H9 (cell line): ENCODE results near the gene APOH. TPM values are rescaled to one million over a fixed set of nuclear protein-coding genes. Genes with fewer than 3 reads are reported as not detected.

ENCODE experiments used
- DNase-seq: peaks from one replicate; pipeline ENCODE4 v3.0.0-alpha.2; 2017
- H2AFZ ChIP-seq: one replicate; pipeline ENCODE4 v1.6.1; 2013; ENCODE audit warnings: mild to moderate bottlenecking, low read length, control low read depth, moderate library complexity
- H2AK5ac ChIP-seq: 2 replicates; pipeline ENCODE4 v1.6.1; 2013; ENCODE audit warnings: low read length, control low read depth, mixed read lengths; ENCODE audit not compliant: insufficient read length
- H2BK120ac ChIP-seq: one replicate; pipeline ENCODE4 v1.6.1; 2013; ENCODE audit warnings: low read depth, mild to moderate bottlenecking, low read length, control low read depth, inconsistent platforms; ENCODE audit not compliant: poor library complexity, severe bottlenecking
- H2BK12ac ChIP-seq: 2 replicates; pipeline ENCODE4 v1.6.1; 2013; ENCODE audit warnings: low read length, control low read depth, mixed read lengths, low read depth; ENCODE audit not compliant: insufficient read length
- H2BK15ac ChIP-seq: 2 replicates; pipeline ENCODE4 v1.6.1; 2013; ENCODE audit warnings: low read depth, low read length, control low read depth
- H2BK20ac ChIP-seq: one replicate; pipeline ENCODE4 v1.6.1; 2013; ENCODE audit warnings: low read depth, mild to moderate bottlenecking, low read length, control low read depth, inconsistent platforms; ENCODE audit not compliant: poor library complexity, severe bottlenecking
- H2BK5ac ChIP-seq: 2 replicates; pipeline ENCODE4 v1.6.1; 2013; ENCODE audit warnings: low read length, control low read depth, mixed read lengths; ENCODE audit not compliant: insufficient read length
- H3K14ac ChIP-seq: 2 replicates; pipeline ENCODE4 v1.6.1; 2013; ENCODE audit warnings: low read length, control low read depth; ENCODE audit not compliant: insufficient read depth
- H3K18ac ChIP-seq: 2 replicates; pipeline ENCODE4 v1.6.1; 2013; ENCODE audit warnings: low read depth, mild to moderate bottlenecking, mixed read lengths, low read length, control low read depth; ENCODE audit not compliant: insufficient read length
- H3K23ac ChIP-seq: 2 replicates; pipeline ENCODE4 v1.6.1; 2013; ENCODE audit warnings: low read length, control low read depth, mixed read lengths, low read depth; ENCODE audit not compliant: insufficient read length
- H3K23me2 ChIP-seq: 2 replicates; pipeline ENCODE4 v1.6.1; 2013; ENCODE audit warnings: low read depth, mild to moderate bottlenecking, mixed read lengths, low read length, control low read depth; ENCODE audit not compliant: insufficient read length, poor library complexity, severe bottlenecking
- H3K27ac ChIP-seq: 2 replicates; pipeline ENCODE4 v1.5.1; 2013; ENCODE audit warnings: low read length, control low read depth, mixed read lengths, low read depth; ENCODE audit not compliant: insufficient read length
- H3K27me3 ChIP-seq: 2 replicates; pipeline ENCODE4 v1.6.1; 2013; ENCODE audit warnings: low read length, control low read depth, inconsistent platforms; ENCODE audit not compliant: insufficient read depth
- H3K4ac ChIP-seq: 2 replicates; pipeline ENCODE4 v1.6.1; 2013; ENCODE audit warnings: low read depth, mild to moderate bottlenecking, control low read depth, inconsistent platforms, low read length, moderate library complexity
- H3K4me1 ChIP-seq: 2 replicates; pipeline ENCODE4 v1.6.1; 2013; ENCODE audit warnings: low read length, control low read depth, inconsistent platforms; ENCODE audit not compliant: insufficient read depth
- H3K4me2 ChIP-seq: 2 replicates; pipeline ENCODE4 v1.6.1; 2013; ENCODE audit warnings: low read length, control low read depth, mixed read lengths; ENCODE audit not compliant: insufficient read length, insufficient read depth
- H3K56ac ChIP-seq: 2 replicates; pipeline ENCODE4 v1.6.1; 2013; ENCODE audit warnings: low read depth, mild to moderate bottlenecking, mixed read lengths, low read length, control low read depth; ENCODE audit not compliant: insufficient read length
- H3K79me1 ChIP-seq: 2 replicates; pipeline ENCODE4 v1.6.1; 2013; ENCODE audit warnings: low read depth, mild to moderate bottlenecking, moderate library complexity, low read length, control low read depth, inconsistent platforms; ENCODE audit not compliant: insufficient read depth, poor library complexity, severe bottlenecking
- H3K79me2 ChIP-seq: 2 replicates; pipeline ENCODE4 v1.6.1; 2013; ENCODE audit warnings: low read length, control low read depth, inconsistent platforms; ENCODE audit not compliant: insufficient read depth
- H3K9ac ChIP-seq: 2 replicates; pipeline ENCODE4 v1.6.1; 2013; ENCODE audit warnings: low read length, control low read depth, mixed read lengths; ENCODE audit not compliant: insufficient read length; ENCODE audit errors: extremely low read depth
- H3K9me3 ChIP-seq: one replicate; pipeline ENCODE4 v1.6.1; 2013; ENCODE audit warnings: low read depth, low read length, inconsistent platforms; ENCODE audit not compliant: control insufficient read depth
- H3T11ph ChIP-seq: one replicate; pipeline ENCODE4 v1.6.1; 2013; ENCODE audit warnings: mild to moderate bottlenecking, low read length, control low read depth, inconsistent platforms
- H4K20me1 ChIP-seq: one replicate; pipeline ENCODE4 v1.6.1; 2013; ENCODE audit not compliant: control insufficient read depth, insufficient read length, insufficient read depth
- H4K5ac ChIP-seq: 2 replicates; pipeline ENCODE4 v1.6.1; 2013; ENCODE audit warnings: low read depth, mild to moderate bottlenecking, mixed read lengths, low read length, control low read depth; ENCODE audit not compliant: insufficient read length
- H4K8ac ChIP-seq: replicated peaks from 2 replicates; pipeline ENCODE4 v1.6.1; 2013; ENCODE audit warnings: low read length, control low read depth, mixed read lengths, low read depth; ENCODE audit not compliant: insufficient read length
- H4K91ac ChIP-seq: 2 replicates; pipeline ENCODE4 v1.6.1; 2013; ENCODE audit warnings: low read depth, mild to moderate bottlenecking, moderate library complexity, mixed read lengths, low read length, control low read depth; ENCODE audit not compliant: insufficient read length
- H3K27ac Mint-ChIP-seq, 3 experiments: 2 replicates in 2 of 3; 3 replicates in 1 of 3; pipeline ENCODE4 v1.8.0; 2020 to 2021; ENCODE audit warnings: mixed read lengths in 3 of 3, mild to moderate bottlenecking in 1 of 3, moderate library complexity in 1 of 3
- H3K27me3 Mint-ChIP-seq: 2 replicates; pipeline ENCODE4 v1.8.0; 2021; ENCODE audit warnings: low read depth, mild to moderate bottlenecking, moderate library complexity, mixed read lengths
- H3K36me3 Mint-ChIP-seq, 3 experiments: 2 replicates in 2 of 3; 3 replicates in 1 of 3; pipeline ENCODE4 v1.8.0; 2020 to 2021; ENCODE audit warnings: low read depth in 3 of 3, mixed read lengths in 3 of 3; ENCODE audit not compliant: insufficient read depth in 1 of 3
- H3K4me1 Mint-ChIP-seq, 2 experiments: 2 replicates each; pipeline ENCODE4 v1.8.0; 2020; ENCODE audit warnings: mixed read lengths in 2 of 2
- H3K4me3 Mint-ChIP-seq, 2 experiments: 2 replicates in 1 of 2; 3 replicates in 1 of 2; pipeline ENCODE4 v1.8.0; 2020 to 2021; ENCODE audit warnings: mild to moderate bottlenecking in 2 of 2, mixed read lengths in 2 of 2, moderate library complexity in 1 of 2
- H3K9me3 Mint-ChIP-seq, 2 experiments: 2 replicates in 1 of 2; 3 replicates in 1 of 2; pipeline ENCODE4 v1.8.0; 2020; ENCODE audit warnings: mild to moderate bottlenecking in 2 of 2, mixed read lengths in 2 of 2, moderate library complexity in 1 of 2
- CTCF ChIP-seq: fragments of 200-600 bp; sonication (generic); conservative IDR thresholded peaks from 3 replicates; pipeline ENCODE4 v1.8.0; 2021; ENCODE audit warnings: antibody characterized with exemption, mild to moderate bottlenecking
- WGBS: extraction: QIAGEN DNeasy Blood & Tissue Kit; methylation state at CpG from one replicate; pipeline ENCODE4 v1.1.7; 2013; ENCODE audit warnings: missing lambda C conversion rate, low lambda C conversion rate, mixed read lengths; ENCODE audit not compliant: insufficient read length; ENCODE audit errors: extremely low coverage; 5-methylcytosine and 5-hydroxymethylcytosine counted together
- total RNA-seq: library from RNA; stranded (reverse); gene quantifications from 2 replicates; pipeline ENCODE4 v1.2.1, GENCODE V29; 2021

APOH gene
- total RNA-seq, 1 experiment from 2014 or later: not detected

- Histone ChIP-seq H2BK15ac (no peak overlapping the region), H4K8ac (no peak overlapping the region), H2BK120ac (no peak overlapping the region), H3K23me2 (no peaks in the 10 kb centered on the region), H3K4ac (no peak overlapping the region), H3K79me1 (no peaks in the 10 kb centered on the region), H3K14ac (no peak overlapping the region), H2AFZ (no peak overlapping the region), H4K91ac (no peak overlapping the region), H3K27ac (no peak overlapping the region), H2BK5ac (no peak overlapping the region), H4K5ac (no peak overlapping the region), H3K9ac (no peak overlapping the region), H3K23ac (no peak overlapping the region), H3K27me3 (no peaks in the 10 kb centered on the region), H2BK20ac (no peak overlapping the region), H4K20me1 (no peaks in the 10 kb centered on the region), H3K4me2 (no peak overlapping the region), H2BK12ac (no peak overlapping the region), H3K56ac (no peak overlapping the region), H3T11ph (no peak overlapping the region), H3K4me1 (no peaks in the 10 kb centered on the region), H3K79me2 (no peaks in the 10 kb centered on the region), H2AK5ac (no peak overlapping the region), H3K9me3 (no peaks in the 10 kb centered on the region), H3K18ac (no peak overlapping the region)
- no peak overlapping the region for H3K27ac Mint-ChIP-seq
- WGBS: no CpG with 5 or more reads among the region's 4 CpGs
- peaks cover 0 to 8% (median 0%) of the 10 kb centered on the region in 3 experiments; a peak in 2 of 7 replicates for H3K36me3 Mint-ChIP-seq
- TF ChIP-seq CTCF: no peak
- no peaks in the 10 kb centered on the region for H3K27me3 Mint-ChIP-seq
- no peaks in the 10 kb centered on the region for H3K4me1 Mint-ChIP-seq
- H3K9me3 Mint-ChIP-seq: no peaks in the 10 kb centered on the region
- DNase-seq: no peak
- no peak overlapping the region for H3K4me3 Mint-ChIP-seq
Measured at GRCh38 chr17:66178642-66179041, 50.6 kb downstream of the APOH start.
